Loucy (cell line): ENCODE data around the gene OSM.

Experiments used
- CTCF ChIP-seq: fragments of 200-600 bp; sonication (generic); conservative IDR thresholded peaks from 2 replicates; pipeline ENCODE4 v1.5.1; 2014; ENCODE audit warnings: mild to moderate bottlenecking, antibody characterized with exemption, low read length
- EZH2phosphoT487 ChIP-seq: fragments of 200-600 bp; IDR thresholded peaks from 2 replicates; pipeline ENCODE4 v1.6.1; 2018; ENCODE audit warnings: antibody characterized with exemption, mild to moderate bottlenecking, moderate library complexity, borderline replicate concordance

- TF ChIP-seq CTCF (no peak), EZH2phosphoT487 (no peak)
Observed at GRCh38 chr22:30217698-30218560, 48.7 kb downstream of the OSM start.
